Measurements from ENCODE around the gene IGSF1. TPM values are rescaled to one million over a fixed set of nuclear protein-coding genes. Genes with fewer than 3 reads are reported as not detected.
"Not testable (repeated sequence)": the region's sequence is repeated elsewhere in the genome, so short reads cannot be mapped to it uniquely, and the experiment has no call there.

Gene IGSF1
- total and polyA plus RNA-seq, 3 experiments from 2014 or later = not detected

DNA sequence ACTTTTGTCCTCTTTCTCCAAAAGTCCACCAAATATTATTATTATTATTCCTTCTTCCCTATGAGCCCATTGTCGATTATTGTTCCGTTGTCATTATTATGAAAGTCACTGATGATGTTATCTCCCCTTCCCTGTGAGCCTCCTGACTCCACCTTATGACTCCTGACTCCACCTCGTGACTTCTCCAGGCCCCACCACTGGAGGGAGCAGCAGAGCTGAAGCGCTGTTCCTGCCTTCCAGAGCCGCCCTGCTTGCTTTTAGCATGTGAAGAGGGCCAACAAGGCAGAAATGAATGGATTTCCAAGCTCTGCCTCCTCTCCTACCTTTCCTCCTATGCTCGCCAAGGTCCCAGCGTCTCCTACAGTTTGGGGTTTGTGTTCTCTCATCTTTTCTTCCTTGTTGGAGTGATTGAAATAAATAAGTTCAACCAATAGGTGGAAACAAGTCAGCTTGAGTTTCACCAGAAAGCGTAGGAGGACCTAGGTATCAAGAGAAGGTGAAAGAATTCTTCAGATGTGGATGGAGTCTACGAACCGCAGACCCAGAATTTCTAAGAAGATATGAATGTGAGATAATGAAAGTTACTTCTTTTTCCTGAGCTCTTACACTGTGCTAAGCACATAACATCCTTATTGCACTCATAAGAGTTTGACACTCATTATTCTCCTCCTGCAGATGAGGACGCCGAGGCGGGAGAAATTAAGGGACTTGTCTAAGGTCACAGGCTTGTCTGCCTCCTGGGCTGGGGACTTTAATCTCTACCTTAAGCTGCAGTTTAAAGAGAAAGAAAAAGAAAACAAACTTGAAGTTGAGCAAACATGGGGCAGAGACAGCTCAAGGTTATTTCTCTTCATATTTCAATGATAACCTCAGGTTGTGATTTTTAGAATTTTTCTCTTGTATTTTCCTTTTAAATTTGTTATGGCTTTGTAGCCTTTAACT lies 26.1 kb downstream of the IGSF1 start:
- H3K4me3 Mint-ChIP-seq = no peak overlapping the region
- H3K27me3 Mint-ChIP-seq = peaks cover 0 to 8% of the 10 kb centered on the region in 2 donors
- no peaks in the 10 kb centered on the region for H3K4me1 ChIP-seq (ENCODE audit: insufficient read depth, low read length)
- no peaks in the 10 kb centered on the region for H3K4me1 Mint-ChIP-seq
- no peak overlapping the region for H3K27ac ChIP-seq (ENCODE audit: low read depth, low read length)
- no peaks in the 10 kb centered on the region for H3K27me3 ChIP-seq (ENCODE audit: insufficient read depth, low read length, poor library complexity, severe bottlenecking)
- peak overlapping the region in 2 of 8 donors; percentile 38 to 42 for H3K27ac Mint-ChIP-seq
- no peak overlapping the region for H3K4me3 ChIP-seq (ENCODE audit: low read length)
- H3K36me3 Mint-ChIP-seq = no peaks in the 10 kb centered on the region
- no peaks in the 10 kb centered on the region for H3K36me3 ChIP-seq (ENCODE audit: insufficient read depth, low read length)
- no peaks in the 10 kb centered on the region for H3K9me3 ChIP-seq (ENCODE audit: low read length)
- no peak for DNase-seq
- no peaks in the 10 kb centered on the region for H3K9me3 Mint-ChIP-seq
- ChIA-PET POLR2A (no interaction called here), CTCF (no interaction called here)

DNA sequence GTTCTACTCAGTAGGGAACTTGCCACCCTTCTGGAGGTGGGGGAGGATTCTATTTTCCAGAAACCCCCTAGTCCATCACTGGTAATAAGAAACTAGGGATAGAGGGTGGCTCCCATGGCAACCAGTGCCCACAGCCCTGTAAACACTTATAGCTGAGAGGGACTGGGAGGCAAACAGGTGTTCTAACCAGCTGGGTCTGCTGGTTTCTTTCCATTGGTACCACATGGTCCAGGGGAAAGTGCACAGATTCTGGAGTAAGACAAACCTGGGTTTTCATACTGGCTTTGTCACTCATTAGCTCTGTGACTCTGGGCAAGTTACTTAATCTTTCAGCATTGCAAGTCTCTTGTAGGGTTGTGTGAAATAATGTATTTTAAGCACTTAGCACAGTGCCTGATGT lies 26.9 kb downstream of the IGSF1 start:
- H3K9me3 Mint-ChIP-seq = no peaks in the 10 kb centered on the region
- H3K36me3 ChIP-seq (ENCODE audit: insufficient read depth, low read length) = no peaks in the 10 kb centered on the region
- no peaks in the 10 kb centered on the region for H3K36me3 Mint-ChIP-seq
- no peak for DNase-seq
- no peaks in the 10 kb centered on the region for H3K4me1 ChIP-seq (ENCODE audit: insufficient read depth, low read length)
- no peaks in the 10 kb centered on the region for H3K4me1 Mint-ChIP-seq
- ChIA-PET POLR2A (no interaction called here), CTCF (no interaction called here)
- H3K27ac ChIP-seq (ENCODE audit: low read depth, low read length) = no peak overlapping the region
- H3K4me3 ChIP-seq (ENCODE audit: low read length) = no peak overlapping the region
- H3K9me3 ChIP-seq (ENCODE audit: low read length) = no peaks in the 10 kb centered on the region
- no peak overlapping the region for H3K4me3 Mint-ChIP-seq
- no peaks in the 10 kb centered on the region for H3K27me3 ChIP-seq (ENCODE audit: insufficient read depth, low read length, poor library complexity, severe bottlenecking)
- H3K27me3 Mint-ChIP-seq = peaks cover 0 to 8% of the 10 kb centered on the region in 2 donors
- H3K27ac Mint-ChIP-seq = no peak overlapping the region

DNA sequence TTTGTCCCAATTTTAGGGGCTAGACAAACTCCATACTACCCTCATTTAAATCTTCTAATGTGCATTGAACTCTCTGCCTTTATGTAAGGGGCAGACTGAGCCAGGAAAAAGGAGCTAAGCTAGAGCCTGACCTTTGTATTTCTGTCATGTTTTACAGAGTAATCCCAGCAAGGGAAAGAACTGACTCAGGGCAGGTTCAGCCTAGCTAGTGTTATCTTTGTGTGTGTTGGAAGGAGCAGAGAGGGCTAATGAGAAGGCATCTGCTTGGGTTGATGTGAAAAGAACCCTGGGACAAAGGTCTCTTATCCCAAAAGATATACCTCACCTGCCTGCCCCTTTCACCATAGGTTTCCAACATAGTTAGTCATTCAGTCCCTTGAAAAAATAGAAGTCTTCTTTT lies 31.7 kb downstream of the IGSF1 start:
- no peaks in the 10 kb centered on the region for H3K9me3 Mint-ChIP-seq
- H3K27ac Mint-ChIP-seq = no peak overlapping the region
- no peak overlapping the region for H3K27ac ChIP-seq (ENCODE audit: low read depth, low read length)
- H3K36me3 ChIP-seq (ENCODE audit: insufficient read depth, low read length) = no peaks in the 10 kb centered on the region
- no peaks in the 10 kb centered on the region for H3K4me1 ChIP-seq (ENCODE audit: insufficient read depth, low read length)
- H3K4me1 Mint-ChIP-seq = no peaks in the 10 kb centered on the region
- no peak for DNase-seq
- H3K9me3 ChIP-seq (ENCODE audit: low read length) = no peaks in the 10 kb centered on the region
- H3K4me3 Mint-ChIP-seq = no peak overlapping the region
- no peaks in the 10 kb centered on the region for H3K36me3 Mint-ChIP-seq
- no peaks in the 10 kb centered on the region for H3K27me3 ChIP-seq (ENCODE audit: insufficient read depth, low read length, poor library complexity, severe bottlenecking)
- POLR2A ChIA-PET = no interaction called here
- CTCF ChIA-PET = no interaction called here
- peaks cover 0 to 9% of the 10 kb centered on the region in 2 donors for H3K27me3 Mint-ChIP-seq
- H3K4me3 ChIP-seq (ENCODE audit: low read length) = no peak overlapping the region

DNA sequence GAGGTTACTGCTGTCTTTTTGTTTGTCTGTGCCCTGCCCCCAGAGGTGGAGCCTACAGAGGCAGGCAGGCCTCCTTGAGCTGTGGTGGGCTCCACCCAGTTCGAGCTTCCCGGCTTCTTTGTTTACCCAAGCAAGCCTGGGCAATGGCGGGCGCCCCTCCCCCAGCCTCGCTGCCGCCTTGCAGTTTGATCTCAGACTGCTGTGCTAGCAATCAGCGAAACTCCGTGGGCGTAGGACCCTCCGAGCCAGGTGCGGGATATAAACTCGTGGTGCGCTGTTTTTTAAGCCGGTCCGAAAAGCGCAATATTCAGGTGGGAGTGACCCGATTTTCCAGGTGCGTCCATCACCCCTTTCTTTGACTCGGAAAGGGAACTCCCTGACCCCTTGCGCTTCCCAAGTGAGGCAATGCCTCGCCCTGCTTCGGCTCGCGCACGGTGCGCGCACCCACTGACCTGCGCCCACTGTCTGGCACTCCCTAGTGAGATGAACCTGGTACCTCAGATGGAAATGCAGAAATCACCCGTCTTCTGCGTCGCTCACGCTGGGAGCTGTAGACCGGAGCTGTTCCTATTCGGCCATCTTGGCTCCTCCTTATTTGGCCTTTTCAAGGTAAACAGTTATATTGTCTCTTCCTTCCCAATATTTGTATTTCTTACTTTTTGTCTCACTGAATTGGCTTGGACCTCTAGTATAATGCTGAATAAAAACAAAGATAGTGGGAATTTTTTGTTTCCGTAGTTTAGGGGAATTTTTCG lies 37.9 kb downstream of the IGSF1 start:
- H3K4me3 ChIP-seq (ENCODE audit: low read length); DNase-seq; CTCF ChIA-PET; H3K27ac Mint-ChIP-seq; H3K36me3 Mint-ChIP-seq; H3K27me3 ChIP-seq (ENCODE audit: insufficient read depth, low read length, poor library complexity, severe bottlenecking); H3K4me1 Mint-ChIP-seq; H3K4me1 ChIP-seq (ENCODE audit: insufficient read depth, low read length); H3K9me3 Mint-ChIP-seq; H3K27ac ChIP-seq (ENCODE audit: low read depth, low read length); H3K9me3 ChIP-seq (ENCODE audit: low read length); POLR2A ChIA-PET; H3K27me3 Mint-ChIP-seq; H3K36me3 ChIP-seq (ENCODE audit: insufficient read depth, low read length); H3K4me3 Mint-ChIP-seq: not testable (repeated sequence)

DNA sequence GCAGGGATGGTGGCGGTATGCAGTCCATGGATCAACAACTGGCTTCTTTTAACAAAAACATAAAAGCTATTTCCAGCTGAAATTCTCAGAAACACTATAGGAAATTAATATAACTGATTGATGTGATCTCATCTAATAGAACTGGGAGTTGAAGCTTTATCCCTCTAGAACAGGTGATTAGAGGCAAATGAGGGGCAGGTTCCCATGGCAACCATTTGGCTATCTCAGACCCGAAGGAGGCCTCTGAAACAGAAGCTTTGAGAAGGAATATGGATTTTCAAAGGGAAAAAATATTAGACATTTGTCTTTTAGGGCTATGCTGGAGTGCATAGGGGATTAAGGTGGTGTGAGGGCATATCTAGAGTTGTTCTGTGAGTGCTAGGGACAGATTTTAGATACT lies 50.0 kb downstream of the IGSF1 start:
- ChIA-PET CTCF (no interaction called here), POLR2A (no interaction called here)
- Histone ChIP-seq H3K4me1 (ENCODE audit: insufficient read depth, low read length) (no peaks in the 10 kb centered on the region), H3K9me3 (ENCODE audit: low read length) (no peaks in the 10 kb centered on the region), H3K4me3 (ENCODE audit: low read length) (no peak overlapping the region), H3K36me3 (ENCODE audit: insufficient read depth, low read length) (no peaks in the 10 kb centered on the region), H3K27ac (ENCODE audit: low read depth, low read length) (no peak overlapping the region), H3K27me3 (ENCODE audit: insufficient read depth, low read length, poor library complexity, severe bottlenecking) (no peaks in the 10 kb centered on the region)
- Mint-ChIP-seq H3K36me3 (no peaks in the 10 kb centered on the region), H3K27ac (no peak overlapping the region), H3K9me3 (no peaks in the 10 kb centered on the region), H3K27me3 (peaks cover 0 to 7% of the 10 kb centered on the region in 2 donors), H3K4me1 (no peaks in the 10 kb centered on the region), H3K4me3 (no peak overlapping the region)
- no peak for DNase-seq

DNA sequence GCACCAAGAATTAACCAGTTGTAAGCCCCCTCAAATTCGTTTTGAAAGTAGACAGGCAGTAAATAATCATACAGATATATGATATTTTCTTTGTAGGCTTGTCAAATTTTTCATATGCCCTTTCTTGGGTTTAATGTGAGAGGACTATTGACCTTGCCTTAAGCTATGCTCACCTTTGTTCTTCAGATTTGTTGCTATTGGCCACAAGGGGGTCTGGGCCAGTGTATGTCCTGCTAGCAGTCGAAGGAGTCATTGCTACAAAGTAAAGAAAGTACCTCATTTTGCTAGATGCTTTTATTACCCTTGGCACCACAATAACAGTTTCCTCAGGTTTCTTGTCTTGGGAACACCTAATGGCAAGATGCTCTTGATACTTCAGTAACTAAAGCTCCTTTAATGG lies 51.7 kb downstream of the IGSF1 start:
- H3K4me1 Mint-ChIP-seq = no peaks in the 10 kb centered on the region
- H3K9me3 Mint-ChIP-seq = no peaks in the 10 kb centered on the region
- Histone ChIP-seq H3K27me3 (ENCODE audit: insufficient read depth, low read length, poor library complexity, severe bottlenecking) (no peaks in the 10 kb centered on the region), H3K4me3 (ENCODE audit: low read length) (no peak overlapping the region), H3K9me3 (ENCODE audit: low read length) (no peaks in the 10 kb centered on the region), H3K27ac (ENCODE audit: low read depth, low read length) (no peak overlapping the region), H3K36me3 (ENCODE audit: insufficient read depth, low read length) (no peaks in the 10 kb centered on the region), H3K4me1 (ENCODE audit: insufficient read depth, low read length) (no peaks in the 10 kb centered on the region)
- no peak overlapping the region for H3K27ac Mint-ChIP-seq
- H3K36me3 Mint-ChIP-seq = no peaks in the 10 kb centered on the region
- H3K27me3 Mint-ChIP-seq = peaks cover 0 to 7% of the 10 kb centered on the region in 2 donors
- H3K4me3 Mint-ChIP-seq = no peak overlapping the region
- CTCF ChIA-PET = no interaction called here
- POLR2A ChIA-PET = no interaction called here
- DNase-seq = no peak

DNA sequence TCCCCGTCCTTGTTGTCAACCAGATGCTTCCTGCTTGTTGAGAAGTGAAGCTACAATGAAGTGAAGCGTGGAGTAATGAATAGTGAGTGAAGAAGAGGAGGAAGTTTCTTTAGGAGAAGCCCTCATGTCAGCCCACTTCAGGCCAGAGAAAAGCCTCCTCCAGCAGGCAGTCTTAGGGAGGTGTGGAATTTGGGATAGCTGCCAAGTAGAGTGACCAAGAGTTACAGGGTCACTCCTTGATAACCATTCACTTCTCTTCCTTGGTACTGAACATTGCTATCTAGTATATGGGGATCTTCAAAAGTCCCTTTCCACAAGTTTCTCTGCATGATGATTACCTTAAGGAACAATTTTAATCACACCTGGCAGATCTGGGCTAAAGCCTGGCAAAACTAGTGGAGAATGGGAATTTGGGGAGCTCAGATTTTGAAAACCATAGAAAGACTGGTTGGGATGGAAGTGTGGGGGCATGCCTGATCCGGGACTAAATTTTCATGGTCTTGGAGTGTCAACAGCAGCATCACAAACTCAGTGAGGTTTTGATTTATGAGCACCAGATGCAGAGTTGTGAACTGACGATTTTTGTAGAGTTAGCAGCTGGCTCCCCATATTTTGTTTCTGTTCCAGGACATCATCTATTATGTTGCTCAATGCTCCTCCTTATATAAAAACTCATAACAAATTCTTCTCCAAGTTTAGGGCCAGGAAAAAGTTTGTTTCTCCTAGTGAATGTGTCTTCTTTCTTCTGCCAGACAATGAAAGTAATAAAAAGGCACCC lies 53.1 kb downstream of the IGSF1 start:
- CTCF ChIA-PET = no interaction called here

DNA sequence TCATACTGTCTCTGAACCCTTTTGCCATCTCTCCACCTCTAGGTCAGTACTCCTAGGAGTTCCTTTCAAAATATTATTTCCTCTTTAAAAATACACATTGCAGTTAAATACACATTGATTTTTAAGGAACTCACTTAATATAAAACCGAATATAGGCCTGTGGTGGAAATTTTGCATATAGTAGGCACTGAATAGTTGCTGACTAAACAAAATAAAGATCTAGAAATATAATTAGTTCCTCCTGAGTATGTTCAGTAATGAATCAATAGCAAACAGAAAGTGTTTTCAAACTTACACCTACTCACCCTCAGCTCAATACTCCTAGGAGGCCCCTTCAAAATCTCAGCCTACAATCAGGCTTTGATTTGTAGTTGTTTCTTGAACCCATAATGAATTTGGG lies 61.5 kb downstream of the IGSF1 start:
- Histone ChIP-seq H3K4me1 (ENCODE audit: insufficient read depth, low read length) (no peaks in the 10 kb centered on the region), H3K27ac (ENCODE audit: low read depth, low read length) (no peak overlapping the region), H3K36me3 (ENCODE audit: insufficient read depth, low read length) (no peaks in the 10 kb centered on the region), H3K27me3 (ENCODE audit: insufficient read depth, low read length, poor library complexity, severe bottlenecking) (no peaks in the 10 kb centered on the region), H3K9me3 (ENCODE audit: low read length) (no peaks in the 10 kb centered on the region), H3K4me3 (ENCODE audit: low read length) (no peak overlapping the region)
- Mint-ChIP-seq H3K4me1 (no peaks in the 10 kb centered on the region), H3K4me3 (no peak overlapping the region), H3K36me3 (no peaks in the 10 kb centered on the region), H3K27ac (no peak overlapping the region), H3K27me3 (peaks cover 0 to 10% of the 10 kb centered on the region in 2 donors), H3K9me3 (no peaks in the 10 kb centered on the region)
- DNase-seq = no peak
- CTCF ChIA-PET = no interaction called here
- POLR2A ChIA-PET = no interaction called here

More for the DNA sequence above, 53.1 kb downstream of the IGSF1 start:
- Mint-ChIP-seq H3K36me3 (no peaks in the 10 kb centered on the region), H3K27ac (no peak overlapping the region), H3K27me3 (peaks cover 0 to 4% of the 10 kb centered on the region in 2 donors), H3K4me3 (no peak overlapping the region), H3K9me3 (no peaks in the 10 kb centered on the region), H3K4me1 (no peaks in the 10 kb centered on the region)
- H3K27me3 ChIP-seq (ENCODE audit: insufficient read depth, low read length, poor library complexity, severe bottlenecking) = no peaks in the 10 kb centered on the region
- no peak overlapping the region for H3K27ac ChIP-seq (ENCODE audit: low read depth, low read length)
- POLR2A ChIA-PET = no interaction called here
- H3K9me3 ChIP-seq (ENCODE audit: low read length) = no peaks in the 10 kb centered on the region
- H3K4me3 ChIP-seq (ENCODE audit: low read length) = no peak overlapping the region
- no peaks in the 10 kb centered on the region for H3K36me3 ChIP-seq (ENCODE audit: insufficient read depth, low read length)
- no peaks in the 10 kb centered on the region for H3K4me1 ChIP-seq (ENCODE audit: insufficient read depth, low read length)
- DNase-seq = no peak
